C4-2B (cell line): Measurements from ENCODE around the gene RBAK.

Experiments used
- CTCF ChIP-seq: fragments of 450-650 bp; conservative IDR thresholded peaks from 2 replicates; pipeline ENCODE4 v1.5.1; 2017; ENCODE audit warnings: mild to moderate bottlenecking
- ZFX ChIP-seq: fragments of 450-650 bp; IDR thresholded peaks from 2 replicates; pipeline ENCODE4 v1.6.1; 2017

GRCh38 chr7:5077740-5078139 is 32.1 kb downstream of the RBAK start:
- no peak for TF ChIP-seq CTCF
- TF ChIP-seq ZFX = no peak
